Raji (cell line): ENCODE data around the gene SLIT3.

Experiments
- POLR2A ChIP-seq: IDR thresholded peaks from 2 replicates; pipeline ENCODE4 v1.6.1; 2011; ENCODE audit warnings: low read depth, low read length, control low read depth; ENCODE audit not compliant: insufficient read depth

The SLIT3 gene

DNA sequence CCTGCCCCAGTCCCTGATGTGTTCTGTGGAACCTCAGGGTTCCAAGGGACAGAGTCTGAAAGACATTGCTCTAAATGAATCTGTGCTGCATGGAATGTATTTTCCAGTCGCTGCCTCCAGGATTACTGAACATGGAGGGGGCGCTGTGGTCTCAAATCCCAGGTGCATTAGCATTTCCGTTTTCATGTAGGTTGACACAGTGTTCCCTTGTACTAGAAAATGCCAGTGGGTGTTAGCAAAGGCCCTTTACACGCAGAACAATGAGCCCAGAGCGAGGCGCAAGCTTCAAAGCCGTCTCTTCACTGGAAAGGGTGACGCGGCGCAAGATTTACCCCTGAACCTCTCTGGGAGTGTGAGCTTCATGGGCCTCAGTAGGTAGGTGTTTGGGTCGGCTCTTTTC, 308.3 kb downstream of the SLIT3 start:
- no peak for TF ChIP-seq POLR2A

DNA sequence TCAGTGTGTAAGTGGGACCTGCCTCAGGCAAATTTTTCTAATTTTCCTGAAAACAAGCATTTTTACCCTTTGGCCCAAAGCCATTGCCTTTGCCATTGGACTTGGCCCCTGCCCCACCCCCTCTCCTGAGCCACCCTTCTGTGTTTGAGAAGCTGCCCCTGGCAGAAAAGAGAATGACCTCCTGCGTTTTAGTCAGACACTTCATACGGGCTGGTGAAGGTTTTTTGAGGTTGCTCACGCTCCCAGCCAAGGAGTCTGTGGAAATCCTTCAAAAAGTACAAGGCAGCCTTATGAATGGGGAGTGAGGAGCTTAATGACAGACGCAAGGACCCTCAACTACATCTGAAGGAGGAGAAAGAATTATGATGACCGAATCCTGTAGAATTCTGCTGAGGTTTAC, 308.9 kb downstream of the SLIT3 start:
- no peak for TF ChIP-seq POLR2A

DNA sequence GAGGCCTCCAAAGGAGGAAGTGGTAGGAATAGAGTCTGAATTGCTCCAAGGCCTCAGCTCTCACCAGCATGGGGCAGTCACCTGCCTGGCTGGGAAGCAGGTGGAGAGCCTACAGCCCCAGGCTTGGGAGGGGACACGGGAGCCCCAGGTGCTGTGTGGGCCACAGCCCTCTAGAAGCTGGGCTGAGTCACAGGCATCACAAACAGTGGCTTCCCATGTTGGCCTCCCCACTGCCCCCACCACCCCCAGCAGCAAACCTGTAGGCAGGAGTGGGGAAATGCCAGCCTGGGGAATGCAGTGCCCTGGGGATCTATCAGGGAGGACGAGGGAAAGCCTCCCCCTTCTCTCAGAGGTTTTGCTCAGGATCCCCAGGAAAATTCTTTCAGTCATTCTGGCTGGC, 309.6 kb downstream of the SLIT3 start:
- TF ChIP-seq POLR2A = no peak

DNA sequence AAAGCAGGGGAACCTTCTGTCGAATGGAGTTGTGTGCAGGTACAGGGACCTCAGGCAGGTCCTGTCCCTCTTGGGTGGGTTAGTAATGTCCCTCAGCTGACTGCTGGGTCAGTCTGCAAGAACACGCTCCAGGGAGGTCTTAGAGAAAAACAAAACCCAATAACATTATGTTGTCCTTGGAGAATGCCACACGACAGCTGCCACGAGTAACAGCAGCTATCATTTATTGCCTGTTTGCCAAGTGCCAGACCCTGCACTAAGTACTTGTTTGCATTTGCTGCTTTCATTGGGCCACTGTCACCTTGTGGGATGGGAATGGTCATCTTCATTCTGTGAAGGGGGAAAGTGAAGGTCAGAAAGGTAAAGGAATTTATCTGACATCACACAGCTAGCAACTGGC, 310.3 kb downstream of the SLIT3 start:
- TF ChIP-seq POLR2A = no peak

DNA sequence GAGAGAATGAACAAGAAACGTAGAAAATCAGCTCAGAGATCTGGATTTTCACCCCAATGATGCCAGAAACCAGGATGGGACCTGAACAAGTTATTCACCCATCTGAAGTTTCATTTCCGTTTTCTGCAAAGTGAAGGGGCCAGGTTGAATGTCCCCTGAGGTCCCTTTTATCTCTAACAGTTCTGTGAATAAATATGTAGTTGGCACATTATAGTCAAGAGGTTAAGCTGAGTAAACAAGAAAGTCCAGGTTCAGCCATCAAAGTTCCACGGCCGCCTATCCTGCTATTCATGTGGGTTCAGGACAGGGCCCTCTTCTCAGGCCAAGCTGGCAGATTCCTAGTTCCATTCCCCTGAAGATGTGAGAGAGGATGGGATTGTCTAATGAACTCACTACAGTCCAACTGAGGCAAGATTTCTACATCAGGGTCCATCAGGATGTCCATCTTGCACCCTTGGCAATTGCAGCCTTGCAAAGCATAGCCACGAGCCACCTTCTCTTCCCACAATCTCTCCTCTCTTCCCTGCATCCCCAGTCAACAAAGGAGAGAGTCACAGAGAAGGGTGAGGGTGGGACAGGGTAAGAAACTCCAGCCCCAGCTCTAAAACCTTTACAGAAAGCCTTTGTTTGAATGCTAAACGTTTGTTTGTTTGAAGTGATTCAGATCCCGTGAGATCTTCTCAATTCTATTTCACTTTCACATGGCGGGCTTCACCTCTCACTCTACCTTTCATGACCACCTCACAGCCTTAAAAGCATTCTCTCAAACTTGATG, 311.0 kb downstream of the SLIT3 start:
- TF ChIP-seq POLR2A = no peak

DNA sequence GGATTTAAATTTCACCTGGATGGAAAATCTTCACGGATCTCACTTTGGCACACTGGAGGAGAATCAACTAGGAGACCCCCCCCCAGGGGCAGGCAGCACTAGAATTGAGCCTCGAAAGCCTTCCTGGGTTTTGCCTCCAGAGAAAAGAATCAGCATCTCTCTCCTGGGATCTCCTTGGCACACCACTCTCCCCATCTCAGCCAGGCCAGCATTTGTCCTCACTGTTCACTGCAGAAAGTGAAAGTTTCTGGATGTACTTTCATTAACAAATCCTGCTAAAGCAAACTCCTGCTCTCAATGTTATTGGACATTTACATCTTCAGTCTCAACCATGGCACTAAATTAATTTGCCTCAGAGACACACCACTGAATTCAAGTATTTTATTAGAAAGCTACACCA, 312.2 kb downstream of the SLIT3 start:
- no peak for TF ChIP-seq POLR2A

DNA sequence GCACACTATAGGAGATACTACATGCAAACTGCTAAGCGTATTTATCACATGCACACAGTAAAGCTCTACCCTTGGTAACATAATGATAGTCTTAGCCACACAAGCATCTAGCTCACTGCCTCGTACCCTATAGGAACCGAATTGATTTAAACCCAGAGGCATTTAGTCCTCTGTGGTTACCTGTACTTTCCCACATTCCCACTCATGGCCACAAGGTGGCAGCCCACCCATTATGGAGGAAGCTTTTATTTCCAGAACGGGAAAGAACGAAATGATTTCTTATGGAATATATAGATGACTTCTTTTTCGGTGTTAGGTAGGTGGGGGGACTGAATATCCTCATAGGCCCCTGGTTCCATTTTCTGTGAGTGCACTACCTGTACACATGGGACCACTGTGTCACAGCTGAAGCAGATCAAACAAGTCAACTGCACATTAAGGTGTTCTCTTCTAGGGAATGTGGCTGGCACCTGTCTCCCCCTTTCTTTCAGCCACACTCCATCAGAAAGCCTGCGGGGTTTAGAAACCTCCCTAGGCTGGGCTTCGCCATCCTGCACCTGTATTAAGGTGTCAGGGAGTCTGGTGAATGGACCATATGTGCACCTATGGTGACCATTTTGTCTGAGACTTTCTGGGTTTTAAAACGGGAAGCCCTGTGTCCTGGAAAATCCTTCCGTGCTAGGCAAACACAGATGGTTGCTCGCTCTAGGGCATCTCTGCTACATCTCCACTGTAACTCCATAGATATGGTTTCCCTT, 313.2 kb downstream of the SLIT3 start:
- TF ChIP-seq POLR2A = no peak

DNA sequence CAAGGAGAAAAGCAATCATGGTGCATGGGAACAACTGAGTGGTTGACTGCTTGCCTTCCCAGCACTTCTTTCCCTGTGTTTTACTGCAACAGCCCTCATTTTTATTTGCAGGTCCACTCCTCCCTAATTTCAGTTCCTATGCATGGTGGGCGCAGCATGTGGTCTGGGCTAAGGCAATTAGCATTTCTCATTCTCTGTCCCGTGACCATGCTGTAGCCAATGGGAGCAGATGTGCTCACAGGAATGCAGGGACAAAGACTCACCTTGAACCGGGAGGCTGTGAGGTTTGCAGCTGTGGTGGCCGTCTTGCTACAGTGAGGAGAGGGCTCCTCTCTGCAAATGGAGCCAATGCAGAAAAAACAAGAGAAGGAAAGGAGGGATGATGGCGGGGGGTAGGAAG, 315.5 kb downstream of the SLIT3 start:
- TF ChIP-seq POLR2A = no peak

DNA sequence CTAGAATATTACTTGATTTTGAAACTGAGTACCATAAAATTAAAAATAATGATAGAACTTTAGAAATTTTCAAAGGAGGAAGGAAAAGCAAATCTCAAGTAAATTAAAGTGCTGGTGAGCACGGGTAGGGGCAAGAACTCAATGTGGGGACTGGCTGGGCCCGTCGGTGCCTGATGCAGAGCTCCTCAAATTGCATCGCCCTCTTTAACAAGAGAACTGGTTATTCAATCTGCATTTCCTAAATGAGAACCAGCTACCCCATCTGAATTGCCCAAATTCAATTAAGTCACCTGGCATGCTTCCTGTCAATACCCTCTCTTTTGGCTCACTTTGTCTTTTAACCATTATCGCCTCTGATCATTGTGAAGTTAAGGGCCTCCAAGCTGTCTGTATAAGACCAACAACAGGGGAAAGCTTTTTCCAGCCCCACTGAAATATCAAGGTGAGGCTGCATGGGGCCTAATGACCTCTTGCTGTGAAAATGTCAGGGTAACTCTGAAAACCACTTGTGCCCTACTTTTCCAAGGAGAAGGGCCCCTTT, 316.7 kb downstream of the SLIT3 start:
- no peak for TF ChIP-seq POLR2A

DNA sequence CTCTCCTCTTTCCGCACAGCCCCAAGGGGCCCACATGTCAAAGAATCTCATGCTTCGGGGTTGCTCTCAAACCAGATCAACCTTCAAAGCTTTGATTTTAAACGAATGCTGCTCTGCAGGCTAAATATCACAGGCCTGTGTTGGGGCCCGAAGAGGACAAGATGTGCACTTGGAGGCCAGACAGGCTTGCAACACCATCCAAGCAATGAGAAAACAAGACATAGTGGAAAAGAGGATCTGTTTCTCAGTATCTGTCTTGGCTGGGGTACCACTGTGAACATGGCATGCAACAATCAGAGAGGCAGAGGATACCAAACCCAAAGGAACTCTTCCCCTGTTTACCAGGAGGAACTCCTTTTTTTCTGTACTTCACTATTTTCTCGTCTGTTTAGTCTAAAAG, 321.8 kb downstream of the SLIT3 start:
- TF ChIP-seq POLR2A = no peak

DNA sequence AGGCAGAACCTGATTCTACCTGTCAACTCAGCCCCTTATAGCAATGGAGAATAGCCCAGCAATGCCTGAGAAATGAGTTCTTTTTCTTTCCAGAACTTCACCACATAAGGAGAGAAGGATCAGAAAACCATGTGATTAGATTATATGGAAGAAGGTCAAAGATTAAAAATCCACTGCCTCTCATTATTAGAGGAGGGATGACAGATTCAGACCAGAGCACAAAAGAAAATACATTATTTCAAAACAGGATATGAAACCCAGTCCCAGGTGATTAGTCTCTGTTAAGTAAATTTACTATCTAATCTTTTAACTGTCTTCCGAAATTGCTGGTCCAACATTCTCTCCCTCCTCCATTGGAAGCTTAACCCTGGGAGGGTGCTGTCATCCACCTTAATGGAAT, 322.4 kb downstream of the SLIT3 start:
- no peak for TF ChIP-seq POLR2A

DNA sequence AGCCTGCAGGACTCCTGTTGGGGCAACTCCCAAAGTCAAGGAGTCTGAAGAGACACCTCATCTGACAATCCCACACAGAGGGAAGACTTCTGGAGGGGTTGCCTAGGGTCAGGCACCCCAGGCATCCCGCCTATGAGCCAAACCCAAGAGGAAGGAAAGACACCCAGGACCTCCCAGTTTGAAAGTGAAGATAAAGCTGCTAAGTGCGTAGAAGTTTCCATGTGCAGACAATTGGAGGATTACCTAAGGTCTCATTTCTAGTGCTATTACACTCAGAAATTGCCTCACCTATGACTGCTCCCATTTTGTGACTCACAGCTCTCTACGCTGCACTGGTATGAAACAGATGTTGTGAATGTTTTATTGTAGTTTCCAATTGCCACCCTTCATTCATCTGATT, 322.9 kb downstream of the SLIT3 start:
- TF ChIP-seq POLR2A = no peak

DNA sequence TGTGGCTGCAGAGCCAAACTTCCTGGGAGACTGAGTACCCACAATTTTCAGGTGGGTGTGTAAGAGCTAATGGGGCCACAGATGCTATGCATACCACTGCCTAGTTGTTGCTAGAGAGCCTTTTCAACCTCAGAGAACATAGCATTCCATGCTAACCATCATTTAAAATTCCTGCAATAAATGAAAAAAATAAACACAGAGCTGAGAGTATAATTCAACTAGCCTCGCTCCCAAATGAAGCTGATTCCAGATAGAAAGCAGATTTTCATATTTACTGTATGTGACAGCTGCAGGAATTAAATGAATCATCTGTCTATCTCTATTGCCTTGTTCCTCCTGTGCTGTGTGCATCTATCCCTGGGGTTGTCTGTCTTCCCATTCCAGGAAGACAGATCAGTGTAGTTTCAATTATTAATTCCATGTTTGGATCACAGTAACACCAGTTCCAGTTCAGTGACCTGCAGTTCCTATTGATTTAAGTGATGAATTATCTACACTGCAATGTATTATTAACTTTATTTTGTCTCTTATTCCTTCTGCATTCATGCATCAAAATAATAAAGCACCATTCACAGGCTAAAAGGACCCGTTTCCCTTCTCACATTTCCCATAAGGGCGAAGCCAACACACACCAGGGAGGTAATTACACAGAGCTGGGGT, 324.5 kb downstream of the SLIT3 start:
- TF ChIP-seq POLR2A = no peak

DNA sequence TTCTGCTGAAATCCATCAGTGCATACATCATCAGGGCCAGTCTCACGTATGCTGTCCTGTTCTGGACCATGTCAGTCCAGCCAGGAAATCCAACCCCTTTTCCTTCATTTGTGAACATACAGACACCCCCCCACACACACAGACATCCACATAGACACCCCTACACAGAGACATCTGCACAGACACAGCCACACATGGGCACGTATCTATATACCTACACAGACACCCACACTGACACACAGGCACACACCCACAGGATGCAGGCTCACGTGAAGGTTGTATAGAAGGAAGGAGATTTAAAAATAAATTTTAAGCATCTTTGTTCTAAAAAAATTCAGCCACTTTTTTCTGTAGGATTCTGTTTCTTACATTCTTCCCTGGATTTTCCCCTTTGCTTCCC, 325.6 kb downstream of the SLIT3 start:
- no peak for TF ChIP-seq POLR2A

DNA sequence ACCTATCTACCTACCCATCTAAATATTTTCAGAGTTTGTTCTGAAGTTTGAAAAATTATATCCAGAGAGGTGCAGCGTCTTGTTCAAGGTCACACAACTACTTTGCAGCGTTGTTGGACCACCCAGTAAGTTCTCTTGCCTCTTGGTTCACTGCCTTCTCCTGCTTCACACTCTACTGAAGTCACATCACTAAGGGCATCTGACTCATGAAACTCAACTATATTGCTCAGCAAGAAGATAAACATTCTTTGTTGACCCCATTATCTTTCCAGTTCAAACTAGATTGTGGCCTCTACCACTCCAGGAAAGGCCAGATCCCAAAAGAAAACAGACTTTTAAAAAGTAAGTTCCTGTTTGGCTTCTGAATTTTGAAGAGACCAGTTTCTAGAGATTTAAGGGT, 326.9 kb downstream of the SLIT3 start:
- no peak for TF ChIP-seq POLR2A

DNA sequence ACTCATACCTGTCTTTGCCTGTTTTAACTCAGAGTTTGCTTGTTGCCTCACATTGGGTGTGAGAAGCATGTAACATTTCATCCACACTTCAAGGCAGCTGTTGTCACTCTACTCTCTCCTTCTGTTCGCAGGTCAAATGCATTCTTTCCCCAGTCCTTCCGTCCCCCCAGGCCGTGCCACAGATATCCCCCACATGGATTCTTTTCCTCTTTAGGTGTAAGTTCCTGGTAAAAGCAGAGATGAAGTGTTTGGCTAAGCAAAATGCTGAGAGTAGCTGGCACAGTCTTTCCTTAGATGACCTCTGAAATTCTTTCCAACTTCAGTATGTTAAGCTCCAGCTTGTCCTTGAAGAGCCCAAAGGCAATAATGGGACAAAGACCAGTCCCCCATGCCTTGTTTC, 328.2 kb downstream of the SLIT3 start:
- TF ChIP-seq POLR2A = no peak
